AG09319 (cell line): ENCODE results near the gene AGPS.

Source experiments
- DNase-seq: peaks from one replicate; pipeline ENCODE4 v3.0.0-alpha.2; 2010; ENCODE audit warnings: low read depth; ENCODE audit errors: extremely low read depth
- CTCF ChIP-seq: IDR thresholded peaks from 2 replicates; pipeline ENCODE4 v1.5.1; 2011; ENCODE audit warnings: low read depth, mild to moderate bottlenecking, inconsistent platforms, low read length, moderate library complexity

Gene AGPS

GRCh38 chr2:177530561-177530960 is 138.0 kb downstream of the AGPS start:
- DNase-seq = no peak
- TF ChIP-seq CTCF = no peak

- no peak for TF ChIP-seq CTCF
- DNase-seq = no peak
Measured at GRCh38 chr2:177531706-177532105, 139.1 kb downstream of the AGPS start.

- TF ChIP-seq CTCF = no peak
- DNase-seq = no peak
Measured at GRCh38 chr2:177532567-177532966, 140.0 kb downstream of the AGPS start.

GRCh38 chr2:177533253-177533652 is 140.7 kb downstream of the AGPS start:
- no peak for TF ChIP-seq CTCF
- no peak for DNase-seq

GRCh38 chr2:177535000-177535399 is 142.4 kb downstream of the AGPS start:
- no peak for TF ChIP-seq CTCF
- DNase-seq = no peak

- TF ChIP-seq CTCF = no peak
- DNase-seq = no peak
Measured at GRCh38 chr2:177535958-177536504, 143.5 kb downstream of the AGPS start.

GRCh38 chr2:177537213-177537612 is 144.6 kb downstream of the AGPS start:
- DNase-seq = no peak

More at GRCh38 chr2:177537213-177537612, 144.6 kb downstream of the AGPS start:
- no peak for TF ChIP-seq CTCF
